Neural crest cell (in vitro differentiated cells): ENCODE measurements around the gene ABHD5. TPM values are rescaled to one million over a fixed set of nuclear protein-coding genes. Genes with fewer than 3 reads are reported as not detected.

Source experiments
- DNase-seq: peaks from one replicate; pipeline ENCODE4 v3.0.0; 2021; ENCODE audit warnings: low read depth, mixed read lengths, low spot score
- H3K27ac Mint-ChIP-seq: one replicate; pipeline ENCODE4 v1.8.0; 2021; ENCODE audit warnings: mild to moderate bottlenecking, mixed read lengths; ENCODE audit not compliant: unreplicated experiment
- H3K27me3 Mint-ChIP-seq: 2 replicates; pipeline ENCODE4 v1.8.0; 2021; ENCODE audit warnings: low read depth, mild to moderate bottlenecking, mixed read lengths
- H3K36me3 Mint-ChIP-seq: 2 replicates; pipeline ENCODE4 v1.8.0; 2021; ENCODE audit warnings: low read depth, mild to moderate bottlenecking, mixed read lengths
- H3K4me1 Mint-ChIP-seq: 2 replicates; pipeline ENCODE4 v1.8.0; 2021; ENCODE audit warnings: mixed read lengths
- H3K4me3 Mint-ChIP-seq: one replicate; pipeline ENCODE4 v1.8.0; 2021; ENCODE audit warnings: mild to moderate bottlenecking, mixed read lengths
- H3K9me3 Mint-ChIP-seq: 2 replicates; pipeline ENCODE4 v1.8.0; 2021; ENCODE audit warnings: mixed read lengths
- CTCF ChIP-seq: fragments of 200-600 bp; sonication (generic); conservative IDR thresholded peaks from 2 replicates; pipeline ENCODE4 v1.5.0; 2021; ENCODE audit warnings: antibody characterized with exemption, mild to moderate bottlenecking
- total RNA-seq: library from RNA; stranded (reverse); gene quantifications from 2 replicates; pipeline ENCODE4 v1.2.1, GENCODE V29; 2021

ABHD5 gene
- total RNA-seq, 1 donor from 2014 or later, result 12.5 TPM

- TF ChIP-seq CTCF, result no peak
- DNase-seq, result no peak
- Mint-ChIP-seq H3K27me3 (peaks cover 3% of the 10 kb centered on the region), H3K9me3 (no peaks in the 10 kb centered on the region), H3K27ac (no peak overlapping the region), H3K4me1 (peaks cover 5% of the 10 kb centered on the region), H3K4me3 (no peak overlapping the region), H3K36me3 (no peaks in the 10 kb centered on the region)
Observed at GRCh38 chr3:43771610-43772009, 80.9 kb downstream of the ABHD5 start.

GRCh38 chr3:43773273-43774094, 82.7 kb downstream of the ABHD5 start:
- peaks cover 2% of the 10 kb centered on the region for H3K27me3 Mint-ChIP-seq
- no peak overlapping the region for H3K4me3 Mint-ChIP-seq
- no peak overlapping the region for H3K27ac Mint-ChIP-seq
- no peak for DNase-seq
- no peaks in the 10 kb centered on the region for H3K36me3 Mint-ChIP-seq
- no peaks in the 10 kb centered on the region for H3K9me3 Mint-ChIP-seq
- no peak for TF ChIP-seq CTCF
- peaks cover 5% of the 10 kb centered on the region for H3K4me1 Mint-ChIP-seq

- no peak overlapping the region for H3K4me3 Mint-ChIP-seq
- H3K27ac Mint-ChIP-seq, result no peak overlapping the region
- TF ChIP-seq CTCF, result no peak
- H3K9me3 Mint-ChIP-seq, result peaks cover 4% of the 10 kb centered on the region
- H3K36me3 Mint-ChIP-seq, result no peaks in the 10 kb centered on the region
- H3K4me1 Mint-ChIP-seq, result no peaks in the 10 kb centered on the region
- no peak for DNase-seq
- H3K27me3 Mint-ChIP-seq, result no peaks in the 10 kb centered on the region
Observed at GRCh38 chr3:43774799-43775198, 84.1 kb downstream of the ABHD5 start.

DNA sequence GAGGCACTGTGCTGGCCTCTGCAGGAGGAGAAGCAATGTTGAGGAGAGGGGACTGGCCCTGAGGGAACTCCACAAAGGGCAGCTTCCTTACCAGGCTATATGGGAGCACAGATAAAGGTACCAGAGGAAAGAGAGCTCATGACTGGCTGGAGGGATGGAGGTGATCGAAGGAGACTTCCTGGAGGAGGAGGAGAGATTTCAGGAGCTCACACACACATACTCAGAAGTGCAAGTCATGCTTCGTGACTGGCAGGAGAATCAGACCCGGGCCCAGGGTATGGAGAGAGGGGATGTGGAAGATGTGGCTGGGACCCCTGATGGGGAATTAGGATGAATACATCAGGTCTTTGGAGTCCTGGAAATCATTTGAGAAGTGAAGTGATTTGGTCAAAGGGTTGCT, 85.4 kb downstream of the ABHD5 start:
- Mint-ChIP-seq H3K36me3 (no peaks in the 10 kb centered on the region), H3K27ac (no peak overlapping the region), H3K4me3 (no peak overlapping the region), H3K9me3 (peaks cover 4% of the 10 kb centered on the region), H3K27me3 (no peaks in the 10 kb centered on the region), H3K4me1 (no peaks in the 10 kb centered on the region)
- no peak for DNase-seq
- TF ChIP-seq CTCF, result no peak

DNA sequence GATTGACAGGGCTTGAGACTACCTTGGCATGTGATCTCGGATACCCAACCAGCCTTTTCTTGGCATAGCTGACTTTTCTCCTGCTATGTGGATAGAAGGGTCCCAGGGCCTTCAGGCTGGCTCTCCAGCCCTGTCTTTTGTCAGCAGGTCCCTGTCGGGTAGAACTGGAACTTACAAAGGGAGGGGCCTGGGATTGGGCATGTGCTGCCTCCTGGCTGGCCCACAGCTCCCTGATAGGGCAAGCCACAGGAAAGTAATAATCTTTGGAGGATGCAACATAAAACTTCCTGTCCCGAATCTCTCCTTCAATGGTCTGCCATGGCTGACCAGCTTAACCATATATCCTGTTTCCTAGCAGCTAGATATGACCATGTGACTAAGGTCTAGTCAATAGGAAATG, 89.1 kb downstream of the ABHD5 start:
- Mint-ChIP-seq H3K4me1 (no peaks in the 10 kb centered on the region), H3K4me3 (no peak overlapping the region)

More for the DNA sequence above, 89.1 kb downstream of the ABHD5 start:
- H3K9me3 Mint-ChIP-seq, result peaks cover 6% of the 10 kb centered on the region
- DNase-seq, result no peak
- no peaks in the 10 kb centered on the region for H3K27me3 Mint-ChIP-seq
- no peaks in the 10 kb centered on the region for H3K36me3 Mint-ChIP-seq
- H3K27ac Mint-ChIP-seq, result no peak overlapping the region
- TF ChIP-seq CTCF, result no peak
